Smooth muscle cell (in vitro differentiated cells): ENCODE results near the gene ADARB2. TPM values are rescaled to one million over a fixed set of nuclear protein-coding genes. Genes with fewer than 3 reads are reported as not detected.

ENCODE experiments used
- DNase-seq: peaks from one replicate; lab custom pipeline; 2025; ENCODE audit not compliant: unreplicated experiment; lab: John Stamatoyannopoulos, UW
- H2AFZ ChIP-seq: fragments of 200-600 bp; sonication (generic); 2 replicates; pipeline ENCODE4 v1.6.0; 2016; ENCODE audit warnings: antibody characterized with exemption, low read depth, mild to moderate bottlenecking
- H3F3A ChIP-seq: fragments of 200-600 bp; sonication (generic); 2 replicates; pipeline ENCODE4 v1.6.0; 2017; ENCODE audit warnings: antibody characterized with exemption, low read depth
- H3K27ac ChIP-seq: fragments of 200-600 bp; sonication (generic); 2 replicates; pipeline ENCODE4 v1.5.1; 2016; ENCODE audit warnings: low read depth, mild to moderate bottlenecking
- H3K27me3 ChIP-seq: fragments of 200-600 bp; sonication (generic); 2 replicates; pipeline ENCODE4 v1.6.1; 2016; ENCODE audit warnings: low read depth, mild to moderate bottlenecking
- H3K36me3 ChIP-seq: fragments of 200-600 bp; sonication (generic); 2 replicates; pipeline ENCODE4 v1.5.1; 2016; ENCODE audit warnings: low read depth
- H3K4me1 ChIP-seq: fragments of 200-600 bp; sonication (generic); 2 replicates; pipeline ENCODE4 v1.5.1; 2016; ENCODE audit warnings: low read depth
- H3K4me2 ChIP-seq: fragments of 200-600 bp; sonication (generic); 2 replicates; pipeline ENCODE4 v1.6.0; 2016; ENCODE audit warnings: mild to moderate bottlenecking
- H3K4me3 ChIP-seq: fragments of 200-600 bp; sonication (generic); 2 replicates; pipeline ENCODE4 v1.5.1; 2016; ENCODE audit warnings: mild to moderate bottlenecking
- H3K79me2 ChIP-seq: fragments of 200-600 bp; sonication (generic); 2 replicates; pipeline ENCODE4 v1.6.0; 2016; ENCODE audit warnings: low read depth, mild to moderate bottlenecking
- H3K9ac ChIP-seq: fragments of 200-600 bp; sonication (generic); 2 replicates; pipeline ENCODE4 v1.6.0; 2016; ENCODE audit warnings: low read depth
- H3K9me3 ChIP-seq: fragments of 200-600 bp; sonication (generic); replicated peaks from 2 replicates; pipeline ENCODE4 v1.5.1; 2016; ENCODE audit warnings: low read depth
- H4K20me1 ChIP-seq: fragments of 200-600 bp; sonication (generic); 2 replicates; pipeline ENCODE4 v1.6.0; 2016; ENCODE audit warnings: low read depth
- WGBS: methylation state at CpG from one replicate; pipeline ENCODE4 v1.1.7; 2016; ENCODE audit warnings: low lambda C conversion rate; 5-methylcytosine and 5-hydroxymethylcytosine counted together
- polyA plus RNA-seq: library from polyadenylated mRNA; unstranded; fragments of >200 nt; fragmentation: Nextera tagmentation; extraction: Ambion mirVana; gene quantifications from 2 replicates; pipeline ENCODE4 v1.2.1, GENCODE V29; 2016
- total RNA-seq: library from RNA; depleted of rRNA; stranded (reverse); fragments of >200 nt; gene quantifications from 2 replicates; pipeline ENCODE4 v1.2.3, GENCODE V29; 2014
- TF ChIP-seq, protein P1 (sequence below): fragments of 200-600 bp; sonication (generic); IDR thresholded peaks from 2 replicates; pipeline ENCODE4 v1.5.1; 2017; ENCODE audit warnings: borderline replicate concordance, mild to moderate bottlenecking, antibody characterized with exemption; ENCODE audit not compliant: insufficient read depth, poor library complexity, severe bottlenecking

Gene ADARB2
- total and polyA plus RNA-seq, 2 experiments from 2014 or later, result 0.13 to 0.39 TPM

DNA sequence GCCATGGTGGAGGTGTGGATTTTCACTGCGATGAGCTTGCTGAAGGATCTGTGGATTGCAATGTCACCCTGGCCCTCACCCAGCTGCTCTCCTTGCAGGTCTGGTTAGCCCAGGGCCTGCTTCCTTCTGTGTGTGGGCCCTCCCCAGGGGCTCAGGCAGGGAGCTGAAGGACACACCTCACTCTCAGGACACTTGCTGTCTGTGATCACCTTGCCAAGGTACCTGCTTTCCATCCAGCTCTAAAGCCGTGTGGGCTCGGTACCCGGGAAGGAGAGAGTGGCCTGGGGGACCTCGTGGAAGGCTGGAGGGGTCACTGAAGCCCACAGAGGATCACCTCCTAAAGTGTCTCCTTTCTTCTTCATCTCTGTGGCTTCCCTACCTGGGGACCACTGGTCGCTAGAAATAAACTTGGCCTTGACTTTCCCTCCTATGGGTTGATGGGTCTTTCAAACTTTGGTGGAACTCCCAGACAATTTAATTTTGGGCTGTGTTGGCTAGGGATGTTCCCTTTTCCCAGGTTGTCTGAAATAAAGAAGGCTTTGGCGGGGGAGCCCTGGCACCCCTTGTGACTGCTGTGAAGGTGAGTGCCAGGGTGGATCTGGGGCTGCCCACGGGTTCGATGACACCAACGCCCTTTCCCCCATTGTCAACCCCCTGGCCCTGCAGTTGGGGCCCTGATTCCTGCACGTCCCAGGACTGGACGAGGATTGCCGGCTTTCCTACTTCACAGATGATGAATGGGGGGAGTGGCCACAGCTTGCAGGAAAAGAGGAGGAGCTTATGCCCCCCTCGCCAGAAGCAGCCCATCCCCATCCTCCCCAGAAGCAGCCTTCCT, 331.0 kb downstream of the ADARB2 start:
- Histone ChIP-seq H2AFZ (no peak overlapping the region), H3F3A (no peaks in the 10 kb centered on the region), H3K27ac (no peak overlapping the region), H3K9me3 (no peaks in the 10 kb centered on the region), H3K4me3 (no peak overlapping the region), H3K4me2 (no peak overlapping the region), H3K36me3 (no peaks in the 10 kb centered on the region), H4K20me1 (no peaks in the 10 kb centered on the region), H3K9ac (no peak overlapping the region), H3K4me1 (no peaks in the 10 kb centered on the region), H3K27me3 (no peaks in the 10 kb centered on the region), H3K79me2 (no peaks in the 10 kb centered on the region)
- 87% methylated on average over 14 of the region's 14 CpGs for WGBS
- TF ChIP-seq, protein P1, sequence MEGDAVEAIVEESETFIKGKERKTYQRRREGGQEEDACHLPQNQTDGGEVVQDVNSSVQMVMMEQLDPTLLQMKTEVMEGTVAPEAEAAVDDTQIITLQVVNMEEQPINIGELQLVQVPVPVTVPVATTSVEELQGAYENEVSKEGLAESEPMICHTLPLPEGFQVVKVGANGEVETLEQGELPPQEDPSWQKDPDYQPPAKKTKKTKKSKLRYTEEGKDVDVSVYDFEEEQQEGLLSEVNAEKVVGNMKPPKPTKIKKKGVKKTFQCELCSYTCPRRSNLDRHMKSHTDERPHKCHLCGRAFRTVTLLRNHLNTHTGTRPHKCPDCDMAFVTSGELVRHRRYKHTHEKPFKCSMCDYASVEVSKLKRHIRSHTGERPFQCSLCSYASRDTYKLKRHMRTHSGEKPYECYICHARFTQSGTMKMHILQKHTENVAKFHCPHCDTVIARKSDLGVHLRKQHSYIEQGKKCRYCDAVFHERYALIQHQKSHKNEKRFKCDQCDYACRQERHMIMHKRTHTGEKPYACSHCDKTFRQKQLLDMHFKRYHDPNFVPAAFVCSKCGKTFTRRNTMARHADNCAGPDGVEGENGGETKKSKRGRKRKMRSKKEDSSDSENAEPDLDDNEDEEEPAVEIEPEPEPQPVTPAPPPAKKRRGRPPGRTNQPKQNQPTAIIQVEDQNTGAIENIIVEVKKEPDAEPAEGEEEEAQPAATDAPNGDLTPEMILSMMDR, result no peak
- no peak for DNase-seq

DNA sequence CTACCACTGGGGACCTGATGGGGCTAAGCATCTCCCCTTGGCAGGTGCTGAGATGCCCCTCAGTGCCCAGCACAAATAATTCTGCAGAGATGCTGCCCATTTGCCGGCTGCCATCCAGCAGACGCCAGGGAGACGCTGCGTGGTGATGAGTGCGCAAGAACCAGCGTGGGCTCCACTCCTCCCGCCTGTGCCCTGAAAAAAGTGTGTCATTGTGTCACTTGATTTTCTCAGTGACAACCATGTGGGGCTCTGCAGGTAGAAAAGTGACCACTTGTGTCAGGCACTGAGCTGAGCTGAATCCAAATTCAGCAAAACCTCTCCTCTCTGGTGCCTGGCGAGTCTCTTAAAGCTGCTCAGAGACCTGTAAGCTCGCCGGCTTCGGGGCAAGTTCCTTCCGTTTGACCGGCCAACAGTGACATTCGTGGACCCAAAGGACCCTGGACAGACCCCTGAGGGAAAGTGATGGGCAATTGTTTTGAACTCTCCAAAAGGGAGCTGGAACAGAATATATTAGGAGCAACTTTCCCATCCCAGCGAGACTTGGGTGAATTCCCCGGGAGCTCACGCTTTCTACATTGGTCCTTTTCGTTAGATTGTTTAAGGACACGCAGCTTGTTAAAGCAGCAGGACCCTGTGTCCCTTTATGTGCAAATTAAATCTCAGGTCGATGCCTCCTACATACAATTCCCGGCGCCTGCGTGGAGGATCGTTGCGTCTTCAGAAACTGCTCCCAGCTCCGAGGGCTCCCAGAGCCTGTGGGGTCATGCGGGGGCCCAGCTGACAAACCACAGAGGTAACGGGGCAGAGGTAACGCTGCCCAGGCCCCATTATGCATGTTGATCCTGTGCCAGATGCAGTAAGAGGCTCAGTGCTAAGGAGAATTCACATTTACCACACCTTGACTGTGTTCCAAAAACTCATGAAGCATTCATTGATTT, 332.7 kb downstream of the ADARB2 start:
- no peak for DNase-seq
- H3K4me2 ChIP-seq, result no peak overlapping the region
- no peaks in the 10 kb centered on the region for H3K9me3 ChIP-seq
- no peak overlapping the region for H3K4me3 ChIP-seq
- no peaks in the 10 kb centered on the region for H3K27me3 ChIP-seq
- H2AFZ ChIP-seq, result no peak overlapping the region
- TF ChIP-seq, protein P1, result no peak
- H3F3A ChIP-seq, result no peaks in the 10 kb centered on the region
- no peak overlapping the region for H3K27ac ChIP-seq
- H3K9ac ChIP-seq, result no peak overlapping the region
- WGBS, result 89% methylated on average over 29 of the region's 29 CpGs
- H3K79me2 ChIP-seq, result no peaks in the 10 kb centered on the region
- peaks cover 6% of the 10 kb centered on the region for H3K4me1 ChIP-seq
- no peaks in the 10 kb centered on the region for H3K36me3 ChIP-seq
- H4K20me1 ChIP-seq, result no peaks in the 10 kb centered on the region

DNA sequence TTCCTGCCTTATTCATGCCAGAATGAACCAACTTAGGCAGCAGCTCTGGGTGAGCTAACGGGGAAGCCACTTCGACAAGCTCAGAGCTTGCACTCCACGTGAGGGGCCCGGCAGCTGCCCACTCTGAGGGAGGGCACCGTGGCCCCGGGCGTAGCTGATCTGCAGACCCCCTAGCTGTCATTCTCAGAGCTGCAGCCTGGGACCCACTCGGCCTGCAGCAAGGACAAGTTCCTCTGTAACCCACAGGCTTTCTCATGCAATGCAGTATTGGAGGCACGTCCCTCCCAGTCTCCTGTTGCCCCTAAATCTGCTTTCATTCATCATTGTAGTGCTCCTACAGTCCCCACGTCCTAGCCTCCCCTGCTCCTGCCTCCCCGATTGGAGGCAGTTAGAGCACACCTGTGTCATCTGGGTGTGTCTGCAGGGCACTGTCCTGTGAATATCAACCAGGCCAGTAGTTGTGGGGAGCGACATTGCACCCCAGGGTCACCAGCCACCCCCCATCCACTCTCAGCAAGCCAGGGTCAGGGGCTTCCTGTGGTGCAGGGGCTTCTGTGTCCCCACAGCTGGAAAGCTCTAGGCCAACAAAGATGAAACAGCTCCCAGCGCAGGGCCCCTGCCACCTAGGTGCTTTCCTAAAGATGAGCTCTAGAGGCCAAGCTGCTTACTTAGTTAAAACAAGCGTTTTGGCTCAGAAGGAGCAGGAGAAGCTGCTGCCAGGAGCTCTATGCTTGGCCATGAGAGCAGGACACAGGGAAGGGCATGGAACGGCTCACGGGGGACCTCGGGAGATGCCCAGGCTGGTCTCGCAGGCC, 333.6 kb downstream of the ADARB2 start:
- Histone ChIP-seq H3F3A (no peaks in the 10 kb centered on the region), H3K27me3 (no peaks in the 10 kb centered on the region), H3K4me1 (peaks cover 6% of the 10 kb centered on the region), H3K4me3 (no peak overlapping the region), H3K9ac (no peak overlapping the region), H3K36me3 (no peaks in the 10 kb centered on the region), H3K4me2 (no peak overlapping the region), H3K79me2 (no peaks in the 10 kb centered on the region), H4K20me1 (no peaks in the 10 kb centered on the region), H2AFZ (no peak overlapping the region), H3K27ac (no peak overlapping the region), H3K9me3 (no peaks in the 10 kb centered on the region)
- TF ChIP-seq, protein P1, result no peak
- WGBS, result 76% methylated on average over 18 of the region's 18 CpGs
- no peak for DNase-seq
